Measurements from ENCODE around the gene MAOA. TPM values are rescaled to one million over a fixed set of nuclear protein-coding genes. Genes with fewer than 3 reads are reported as not detected.

MAOA gene
- total RNA-seq, 4 donors from 2014 or later: 299 to 636 (median 361) TPM

DNA sequence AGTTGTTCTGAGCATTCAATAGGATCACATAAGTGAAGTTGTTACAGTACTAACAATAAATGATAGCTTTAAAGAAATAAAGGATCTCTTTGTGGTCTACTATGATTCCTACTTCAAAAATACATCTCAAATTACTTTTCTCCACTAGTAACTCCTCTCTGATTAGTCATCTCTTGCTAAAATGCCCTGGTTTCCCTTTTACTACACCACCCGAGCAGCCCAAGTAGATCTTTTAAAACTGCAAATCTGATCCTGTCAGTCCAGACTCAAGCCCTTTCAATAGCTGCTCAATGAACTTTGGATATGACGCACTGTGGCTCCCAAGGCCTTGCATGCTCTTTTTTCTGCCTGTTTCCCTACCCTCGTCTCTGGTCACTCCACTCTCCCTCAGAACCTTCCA is 97.5 kb downstream of the MAOA start:
- no peak for DNase-seq (ENCODE audit: extremely low spot score)
- H3K4me3 ChIP-seq: no peak overlapping the region
- peaks cover 0 to 6% (median 0%) of the 10 kb centered on the region in 4 donors for H3K9me3 ChIP-seq
- peaks cover 0 to 7% (median 3%) of the 10 kb centered on the region in 4 donors for H3K4me1 ChIP-seq
- no peak overlapping the region for H3K27ac ChIP-seq (replicated peaks in 1 of 4)
- no peaks in the 10 kb centered on the region for H3K36me3 ChIP-seq
- 67% methylated on average over 3 of the region's 3 CpGs for WGBS
- intact Hi-C loops (cut with DNase I): loop anchor here (5.0 kb wide), 1 partner anchor 1976 kb away; no protein-coding TSS in a partner anchor
- TF ChIP-seq, protein P1, sequence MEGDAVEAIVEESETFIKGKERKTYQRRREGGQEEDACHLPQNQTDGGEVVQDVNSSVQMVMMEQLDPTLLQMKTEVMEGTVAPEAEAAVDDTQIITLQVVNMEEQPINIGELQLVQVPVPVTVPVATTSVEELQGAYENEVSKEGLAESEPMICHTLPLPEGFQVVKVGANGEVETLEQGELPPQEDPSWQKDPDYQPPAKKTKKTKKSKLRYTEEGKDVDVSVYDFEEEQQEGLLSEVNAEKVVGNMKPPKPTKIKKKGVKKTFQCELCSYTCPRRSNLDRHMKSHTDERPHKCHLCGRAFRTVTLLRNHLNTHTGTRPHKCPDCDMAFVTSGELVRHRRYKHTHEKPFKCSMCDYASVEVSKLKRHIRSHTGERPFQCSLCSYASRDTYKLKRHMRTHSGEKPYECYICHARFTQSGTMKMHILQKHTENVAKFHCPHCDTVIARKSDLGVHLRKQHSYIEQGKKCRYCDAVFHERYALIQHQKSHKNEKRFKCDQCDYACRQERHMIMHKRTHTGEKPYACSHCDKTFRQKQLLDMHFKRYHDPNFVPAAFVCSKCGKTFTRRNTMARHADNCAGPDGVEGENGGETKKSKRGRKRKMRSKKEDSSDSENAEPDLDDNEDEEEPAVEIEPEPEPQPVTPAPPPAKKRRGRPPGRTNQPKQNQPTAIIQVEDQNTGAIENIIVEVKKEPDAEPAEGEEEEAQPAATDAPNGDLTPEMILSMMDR (IDR thresholded peaks at IDR 0.05): no peak
- TF ChIP-seq POLR2A (IDR thresholded peaks at IDR 0.05; ENCODE audit: low read depth): no peak
- TF ChIP-seq EP300 (IDR thresholded peaks at IDR 0.05): no peak
- no peak for TF ChIP-seq POLR2AphosphoS5 (IDR thresholded peaks at IDR 0.05)
- no peaks in the 10 kb centered on the region for H3K27me3 ChIP-seq

DNA sequence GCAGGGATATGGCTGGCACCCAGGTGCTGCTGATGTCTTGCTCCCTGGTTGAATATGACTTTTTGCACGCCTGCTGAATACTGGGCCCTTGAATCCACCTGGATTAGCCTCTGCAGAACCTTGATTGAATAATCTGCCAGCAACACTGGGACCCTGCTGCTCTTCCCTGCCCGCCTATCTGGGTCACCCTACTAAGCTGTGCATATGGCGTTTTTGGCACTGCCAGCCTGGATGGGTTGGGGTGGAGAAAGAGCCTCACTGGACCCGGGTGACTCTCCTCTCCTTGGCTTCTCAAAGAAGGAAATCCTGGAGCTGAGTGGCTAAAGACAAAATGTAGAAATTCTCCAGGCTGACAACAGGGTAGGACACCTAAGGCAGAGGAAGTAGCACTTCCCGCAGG is 100.0 kb downstream of the MAOA start:
- no peak for DNase-seq (ENCODE audit: extremely low spot score)
- 72% methylated on average over 5 of the region's 5 CpGs for WGBS
- Histone ChIP-seq H3K9me3 (peaks cover 0 to 6% (median 0%) of the 10 kb centered on the region in 4 donors), H3K36me3 (no peaks in the 10 kb centered on the region), H3K4me3 (no peak overlapping the region), H3K27me3 (no peaks in the 10 kb centered on the region), H3K27ac (replicated peaks in 1 of 4) (no peak overlapping the region), H3K4me1 (no peaks in the 10 kb centered on the region)
- no peak for TF ChIP-seq POLR2AphosphoS5 (IDR thresholded peaks at IDR 0.05)
- intact Hi-C loops (cut with DNase I): no loop called here

DNA sequence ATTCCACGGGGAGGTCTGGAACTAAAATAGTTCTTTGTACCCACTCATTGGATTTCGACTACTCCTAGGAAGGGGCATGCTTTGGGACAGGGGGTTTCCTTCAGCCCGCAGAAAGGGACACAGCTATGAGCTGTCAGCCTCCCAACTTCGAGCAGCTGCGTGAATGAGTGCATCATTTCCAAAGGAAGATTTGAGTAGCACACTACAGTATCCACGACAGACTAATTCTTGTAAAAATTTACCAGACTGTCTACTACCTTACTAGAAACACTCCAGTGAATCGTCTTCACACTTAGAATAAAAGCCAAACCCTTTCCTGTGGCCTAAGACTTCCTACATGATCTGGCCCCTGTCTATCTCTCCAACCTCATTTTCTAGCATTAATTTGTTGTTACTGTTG is 101.9 kb downstream of the MAOA start:
- intact Hi-C loops (cut with DNase I): no loop called here
- Histone ChIP-seq H3K4me3 (no peak overlapping the region), H3K4me1 (no peaks in the 10 kb centered on the region), H3K27me3 (no peaks in the 10 kb centered on the region), H3K27ac (replicated peaks in 1 of 4) (no peak overlapping the region), H3K9me3 (no peaks in the 10 kb centered on the region), H3K36me3 (no peaks in the 10 kb centered on the region)
- no peak for DNase-seq (ENCODE audit: extremely low spot score)
- WGBS: 78% methylated on average over 7 of the region's 7 CpGs
- no peak for TF ChIP-seq EP300 (IDR thresholded peaks at IDR 0.05)
- TF ChIP-seq, protein P1 (IDR thresholded peaks at IDR 0.05): no peak
- TF ChIP-seq POLR2AphosphoS5 (IDR thresholded peaks at IDR 0.05): no peak
- no peak for TF ChIP-seq POLR2A (IDR thresholded peaks at IDR 0.05; ENCODE audit: low read depth)

DNA sequence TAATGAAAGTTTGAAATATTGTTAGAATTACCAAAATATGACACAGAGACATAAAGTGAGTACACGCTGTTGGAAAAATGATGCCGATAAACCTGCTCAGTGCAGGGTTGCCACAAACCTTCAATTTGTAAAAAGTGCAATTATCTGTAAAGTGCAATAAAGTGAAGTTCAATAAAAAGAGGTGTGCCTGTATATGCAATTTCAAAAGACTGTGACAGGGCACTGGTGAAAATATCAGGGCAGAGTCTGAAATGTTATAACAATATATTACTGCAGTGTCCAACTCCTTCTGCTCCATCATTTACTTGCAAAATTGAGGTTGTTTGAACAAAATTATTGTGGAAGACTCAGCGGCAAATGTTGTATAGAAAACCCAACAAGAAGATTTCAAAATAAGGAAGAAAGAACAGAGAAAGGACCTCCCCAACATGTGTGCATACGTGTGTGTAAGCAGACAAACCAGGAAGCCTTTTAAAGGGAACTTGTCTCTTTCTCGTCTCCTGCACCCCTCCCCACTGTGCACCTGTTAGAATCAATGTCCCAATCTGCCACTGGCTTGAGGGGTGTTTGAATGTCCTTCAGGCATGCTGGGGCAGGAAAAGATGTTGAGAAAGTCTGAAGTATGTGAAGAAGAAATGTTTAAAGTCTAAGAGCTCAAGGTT is 130.0 kb downstream of the MAOA start:
- Histone ChIP-seq H3K36me3 (peaks cover 0 to 11% (median 0%) of the 10 kb centered on the region in 4 donors), H3K4me3 (no peak overlapping the region), H3K9me3 (peaks cover 0 to 9% (median 0%) of the 10 kb centered on the region in 4 donors), H3K4me1 (no peaks in the 10 kb centered on the region), H3K27me3 (no peaks in the 10 kb centered on the region), H3K27ac (replicated peaks in 1 of 4) (no peak overlapping the region)
- DNase-seq (ENCODE audit: extremely low spot score): no peak
- intact Hi-C loops (cut with DNase I): no loop called here
- 85% methylated on average over 5 of the region's 5 CpGs for WGBS
- TF ChIP-seq, protein P1 (IDR thresholded peaks at IDR 0.05): no peak
- TF ChIP-seq POLR2A (IDR thresholded peaks at IDR 0.05; ENCODE audit: low read depth) (no peak), EP300 (IDR thresholded peaks at IDR 0.05) (no peak), POLR2AphosphoS5 (IDR thresholded peaks at IDR 0.05) (no peak)

Other genes with a start within 250 kb of the MAOA start
- gene MAOB, start 226.2 kb downstream of the MAOA start, total RNA-seq: 10 to 100 TPM; 37.1 to 87.8 (median 41.3) TPM

Measured in esophagus muscularis mucosa (tissue), 4 donors.